ENCODE measurements around the gene PDS5B.

PDS5B gene

DNA sequence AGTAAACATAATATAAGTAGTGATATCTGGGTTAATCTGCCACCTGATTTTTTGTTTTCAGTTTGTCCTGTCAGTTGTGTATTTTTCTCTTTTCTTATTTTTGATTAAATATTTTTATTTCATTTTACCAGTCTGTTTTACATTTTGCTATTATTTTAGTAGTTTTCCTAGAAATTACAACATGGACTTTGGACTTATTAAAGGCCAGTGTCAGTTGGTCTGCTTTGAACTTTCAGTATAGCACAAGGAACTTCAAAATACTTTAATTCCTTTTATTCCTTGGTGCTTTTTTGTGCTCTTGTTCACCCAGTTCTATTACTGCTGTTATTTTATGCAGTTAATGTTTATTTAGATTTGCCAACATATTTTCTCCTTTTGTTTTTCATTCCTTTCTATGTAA is 149.6 kb downstream of the PDS5B start:
- no peak overlapping the region for H3K4me3 ChIP-seq (ENCODE audit: low read depth, low read length)
- DNase-seq (ENCODE audit: low read depth), result no peak

DNA sequence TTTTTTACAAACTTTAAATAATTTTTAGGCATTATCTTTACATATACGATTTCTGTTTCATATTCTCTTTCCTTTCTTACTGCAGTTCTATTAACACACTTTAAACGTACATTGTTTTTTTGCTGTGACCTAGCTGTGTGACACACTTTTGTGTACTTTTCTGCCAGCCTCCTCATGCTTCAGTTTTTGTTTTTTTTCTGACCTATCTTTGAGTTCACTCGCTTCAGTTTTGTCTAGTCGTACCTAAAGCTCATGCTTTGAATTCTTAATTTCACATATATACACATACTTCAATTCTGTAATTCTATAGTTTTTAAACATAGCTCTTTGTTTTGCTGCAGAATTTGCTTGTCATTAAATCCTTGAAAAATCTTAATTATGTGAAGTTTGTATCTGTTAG is 150.4 kb downstream of the PDS5B start:
- H3K4me3 ChIP-seq (ENCODE audit: low read depth, low read length), result no peak overlapping the region
- no peak for DNase-seq (ENCODE audit: low read depth)
- TF ChIP-seq, protein P1, sequence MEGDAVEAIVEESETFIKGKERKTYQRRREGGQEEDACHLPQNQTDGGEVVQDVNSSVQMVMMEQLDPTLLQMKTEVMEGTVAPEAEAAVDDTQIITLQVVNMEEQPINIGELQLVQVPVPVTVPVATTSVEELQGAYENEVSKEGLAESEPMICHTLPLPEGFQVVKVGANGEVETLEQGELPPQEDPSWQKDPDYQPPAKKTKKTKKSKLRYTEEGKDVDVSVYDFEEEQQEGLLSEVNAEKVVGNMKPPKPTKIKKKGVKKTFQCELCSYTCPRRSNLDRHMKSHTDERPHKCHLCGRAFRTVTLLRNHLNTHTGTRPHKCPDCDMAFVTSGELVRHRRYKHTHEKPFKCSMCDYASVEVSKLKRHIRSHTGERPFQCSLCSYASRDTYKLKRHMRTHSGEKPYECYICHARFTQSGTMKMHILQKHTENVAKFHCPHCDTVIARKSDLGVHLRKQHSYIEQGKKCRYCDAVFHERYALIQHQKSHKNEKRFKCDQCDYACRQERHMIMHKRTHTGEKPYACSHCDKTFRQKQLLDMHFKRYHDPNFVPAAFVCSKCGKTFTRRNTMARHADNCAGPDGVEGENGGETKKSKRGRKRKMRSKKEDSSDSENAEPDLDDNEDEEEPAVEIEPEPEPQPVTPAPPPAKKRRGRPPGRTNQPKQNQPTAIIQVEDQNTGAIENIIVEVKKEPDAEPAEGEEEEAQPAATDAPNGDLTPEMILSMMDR (conservative IDR thresholded peaks at IDR 0.05; ENCODE audit: low read depth, low read length), result no peak

More for the DNA sequence above, 149.6 kb downstream of the PDS5B start:
- TF ChIP-seq, protein P1 (conservative IDR thresholded peaks at IDR 0.05; ENCODE audit: low read depth, low read length), result no peak

DNA sequence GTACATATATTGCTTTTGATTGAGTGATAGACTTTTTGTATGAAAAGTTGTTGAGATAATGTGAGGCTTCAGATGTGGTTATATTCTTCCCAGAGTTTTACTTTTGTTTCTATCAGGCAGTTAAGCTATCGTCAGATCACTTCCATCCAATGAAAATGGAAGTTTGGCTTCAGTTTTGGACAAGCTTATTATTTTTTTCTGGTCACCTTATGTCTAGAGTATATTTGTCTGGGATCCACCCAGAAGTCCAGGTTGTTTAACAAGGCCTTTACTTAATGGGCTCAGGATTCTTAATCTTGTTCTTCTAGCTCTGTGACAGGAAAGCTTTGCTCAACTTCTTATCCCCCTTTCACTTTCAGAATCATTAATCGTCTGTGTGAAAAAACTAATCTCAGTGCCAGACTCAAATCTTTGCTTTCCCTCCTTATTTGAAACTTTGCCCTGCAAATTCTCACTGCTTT is 150.9 kb downstream of the PDS5B start:
- TF ChIP-seq, protein P1 (conservative IDR thresholded peaks at IDR 0.05; ENCODE audit: low read depth, low read length), result no peak
- peak overlapping the region; percentile 5 for H3K4me3 ChIP-seq (ENCODE audit: low read depth, low read length)
- peak; percentile 31 for DNase-seq (ENCODE audit: low read depth)

DNA sequence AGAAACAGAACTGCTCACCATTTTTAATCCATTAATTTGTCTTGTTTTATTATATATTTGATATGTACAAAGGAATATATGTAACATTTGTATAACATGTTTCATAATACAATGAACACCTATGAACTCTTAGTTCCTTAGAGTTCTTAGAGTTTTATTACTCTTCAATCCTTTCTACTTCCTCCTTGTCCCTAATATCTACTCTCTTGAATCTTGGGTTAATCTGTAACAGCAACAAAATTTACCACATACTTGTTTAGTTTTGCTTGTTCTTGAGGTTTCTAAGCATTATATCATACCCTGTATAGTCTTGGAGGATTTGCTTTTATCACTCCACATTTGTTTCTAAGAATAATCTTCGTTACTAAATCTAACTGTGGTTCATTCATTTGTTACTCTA is 151.4 kb downstream of the PDS5B start:
- no peak overlapping the region for H3K4me3 ChIP-seq (ENCODE audit: low read depth, low read length)
- TF ChIP-seq, protein P1 (conservative IDR thresholded peaks at IDR 0.05; ENCODE audit: low read depth, low read length), result no peak

DNA sequence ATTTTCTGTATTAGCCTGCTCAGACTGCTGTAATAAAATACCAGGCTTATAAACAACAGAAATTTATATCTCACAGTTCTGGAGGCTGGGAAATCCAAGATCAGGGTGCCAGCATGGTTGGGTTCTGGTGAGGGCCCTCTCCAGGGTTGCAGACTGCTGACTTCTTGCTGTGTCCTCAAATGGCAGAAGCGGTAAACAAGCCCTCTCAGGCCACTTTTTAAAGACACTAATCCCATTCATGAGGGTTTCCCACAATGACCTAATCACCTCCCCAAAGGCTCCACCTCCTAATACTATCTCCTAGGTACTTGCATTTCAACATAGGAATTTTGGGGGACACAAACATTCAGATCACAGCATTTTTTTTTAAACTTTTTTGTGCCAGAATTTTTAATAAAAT is 159.3 kb downstream of the PDS5B start:
- no peak overlapping the region for H3K4me3 ChIP-seq (ENCODE audit: low read depth, low read length)
- TF ChIP-seq, protein P1 (conservative IDR thresholded peaks at IDR 0.05; ENCODE audit: low read depth, low read length), result no peak

More for the DNA sequence above, 151.4 kb downstream of the PDS5B start:
- no peak for DNase-seq (ENCODE audit: low read depth)

DNA sequence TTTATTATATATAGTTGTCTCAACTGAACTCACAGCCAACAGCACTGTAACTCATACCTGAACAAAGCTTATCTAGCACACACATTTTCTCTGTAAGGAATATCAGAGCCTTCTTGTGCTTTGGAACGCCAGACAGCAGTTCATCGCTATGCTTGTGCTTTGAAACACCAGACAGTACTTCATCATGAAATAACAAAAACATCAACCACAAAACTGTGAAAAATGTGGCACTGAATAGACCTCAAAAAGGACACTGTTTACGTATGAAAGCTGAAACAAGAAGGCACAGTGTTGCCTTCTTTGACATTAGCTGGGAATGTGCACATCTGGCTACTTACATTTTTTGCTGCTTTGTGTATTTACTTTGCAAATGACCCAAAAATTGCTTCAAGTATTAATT is 160.2 kb downstream of the PDS5B start:
- TF ChIP-seq, protein P1 (conservative IDR thresholded peaks at IDR 0.05; ENCODE audit: low read depth, low read length), result no peak
- H3K4me3 ChIP-seq (ENCODE audit: low read depth, low read length), result no peak overlapping the region
- DNase-seq (ENCODE audit: low read depth), result peak; percentile 94

More for the DNA sequence above, 159.3 kb downstream of the PDS5B start:
- no peak for DNase-seq (ENCODE audit: low read depth)

DNA sequence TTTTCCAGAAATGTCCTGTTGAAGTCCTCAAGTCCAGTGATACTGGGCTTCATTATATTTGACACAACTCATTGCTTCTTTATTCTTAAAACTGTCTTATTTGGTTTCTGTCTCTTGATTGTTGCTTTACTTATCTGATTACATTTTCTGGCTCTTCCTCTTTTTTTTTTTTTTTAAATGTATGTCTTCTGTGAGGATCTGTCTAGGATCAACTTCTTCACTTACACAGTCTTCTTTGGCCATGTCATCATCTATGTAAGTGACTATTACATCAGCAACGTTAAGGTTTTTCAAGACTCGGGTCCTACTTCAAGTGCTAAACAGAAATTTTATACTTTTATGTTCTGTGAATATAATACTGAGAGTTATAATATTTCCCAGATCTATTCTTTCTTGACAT is 162.1 kb downstream of the PDS5B start:
- DNase-seq (ENCODE audit: low read depth), result no peak
- H3K4me3 ChIP-seq (ENCODE audit: low read depth, low read length), result no peak overlapping the region
- TF ChIP-seq, protein P1 (conservative IDR thresholded peaks at IDR 0.05; ENCODE audit: low read depth, low read length), result no peak
